COR-L47 (cell line): ENCODE data around the gene HOXA10.

Source experiments
- DNase-seq: peaks from one replicate; lab custom pipeline; 2025; lab: John Stamatoyannopoulos, UW

Gene HOXA10

GRCh38 chr7:27191161-27191731, 17.1 kb upstream of the HOXA10 start:
- DNase-seq = no peak

GRCh38 chr7:27189997-27190748, 16.1 kb upstream of the HOXA10 start:
- DNase-seq = no peak

DNA sequence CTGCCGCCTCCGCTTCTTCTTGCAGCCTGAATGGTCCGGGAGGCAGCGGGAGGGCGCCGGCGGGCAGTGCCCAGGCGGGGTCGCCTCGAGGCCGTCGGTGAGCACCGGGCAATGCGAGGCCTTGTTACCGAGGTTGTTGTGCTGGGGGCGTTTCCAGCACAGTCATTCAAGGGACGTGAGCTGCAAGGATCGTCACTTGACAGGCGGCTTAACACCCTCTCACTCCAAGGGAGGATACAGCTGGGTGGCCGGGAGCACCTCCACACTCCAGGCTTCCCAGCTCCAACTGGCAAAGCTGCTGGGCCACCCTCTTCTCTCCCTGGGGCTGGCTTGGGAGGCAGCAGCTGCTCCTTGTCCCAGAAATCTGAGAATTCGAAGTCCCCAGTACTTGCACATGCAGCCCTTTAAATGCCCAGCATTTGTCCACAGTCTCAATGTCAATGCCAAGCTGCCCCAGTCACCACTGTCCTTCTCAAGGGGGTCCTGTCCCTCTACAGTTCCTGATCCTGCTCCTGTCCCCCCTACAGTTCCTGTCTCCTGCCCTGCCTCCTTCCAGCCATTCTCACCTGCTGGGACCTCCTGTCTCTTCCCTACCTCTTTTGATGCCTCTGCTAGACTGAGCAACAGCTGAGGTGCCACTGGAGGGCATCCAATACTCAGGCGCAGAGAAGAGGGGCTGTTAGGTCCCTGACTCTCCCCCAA, 15.3 kb upstream of the HOXA10 start:
- DNase-seq = no peak

GRCh38 chr7:27188386-27189294, 14.5 kb upstream of the HOXA10 start:
- no peak for DNase-seq

GRCh38 chr7:27187475-27188385, 13.6 kb upstream of the HOXA10 start:
- DNase-seq = no peak

- DNase-seq = no peak
Observed at GRCh38 chr7:27186668-27187474, 12.8 kb upstream of the HOXA10 start.

DNA sequence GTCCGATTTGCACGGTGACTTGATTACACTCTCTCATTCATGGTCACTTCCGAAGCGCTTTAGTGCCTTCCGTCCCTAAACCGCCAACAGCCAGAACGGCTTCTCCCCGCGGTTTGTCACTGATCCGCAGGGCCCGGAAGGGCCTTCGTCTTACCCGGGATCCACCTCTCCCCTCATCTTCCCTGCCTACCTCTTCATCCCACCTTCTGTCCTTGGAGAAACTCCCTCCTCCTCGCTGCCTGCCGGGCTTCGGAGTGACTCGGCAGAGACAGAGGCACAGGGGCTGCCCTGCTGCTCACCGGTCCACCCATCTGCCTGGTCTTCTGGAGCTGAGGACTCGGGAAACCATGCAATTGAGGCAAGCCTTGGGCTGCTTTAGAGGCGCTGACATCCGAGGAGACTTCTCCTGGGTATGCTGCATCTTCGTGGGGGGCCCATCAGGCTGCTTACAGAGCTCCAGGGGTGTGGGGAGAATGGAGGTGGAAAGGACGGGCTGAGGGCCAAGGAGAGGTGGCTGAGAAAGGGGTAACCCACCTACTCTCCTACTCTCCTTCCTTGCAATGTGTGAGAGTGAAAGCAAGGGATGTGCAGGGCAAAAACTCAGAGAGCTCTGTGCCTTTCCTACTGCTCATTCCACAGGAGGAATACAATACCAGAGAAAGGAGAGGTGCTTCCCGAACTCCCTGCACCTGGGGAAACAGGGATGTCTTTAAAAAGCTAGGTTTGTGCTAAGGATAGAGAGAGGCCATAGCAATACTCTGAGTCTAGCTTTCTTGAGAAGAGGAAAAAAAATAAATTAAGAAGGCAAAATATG, 11.9 kb upstream of the HOXA10 start:
- no peak for DNase-seq

DNA sequence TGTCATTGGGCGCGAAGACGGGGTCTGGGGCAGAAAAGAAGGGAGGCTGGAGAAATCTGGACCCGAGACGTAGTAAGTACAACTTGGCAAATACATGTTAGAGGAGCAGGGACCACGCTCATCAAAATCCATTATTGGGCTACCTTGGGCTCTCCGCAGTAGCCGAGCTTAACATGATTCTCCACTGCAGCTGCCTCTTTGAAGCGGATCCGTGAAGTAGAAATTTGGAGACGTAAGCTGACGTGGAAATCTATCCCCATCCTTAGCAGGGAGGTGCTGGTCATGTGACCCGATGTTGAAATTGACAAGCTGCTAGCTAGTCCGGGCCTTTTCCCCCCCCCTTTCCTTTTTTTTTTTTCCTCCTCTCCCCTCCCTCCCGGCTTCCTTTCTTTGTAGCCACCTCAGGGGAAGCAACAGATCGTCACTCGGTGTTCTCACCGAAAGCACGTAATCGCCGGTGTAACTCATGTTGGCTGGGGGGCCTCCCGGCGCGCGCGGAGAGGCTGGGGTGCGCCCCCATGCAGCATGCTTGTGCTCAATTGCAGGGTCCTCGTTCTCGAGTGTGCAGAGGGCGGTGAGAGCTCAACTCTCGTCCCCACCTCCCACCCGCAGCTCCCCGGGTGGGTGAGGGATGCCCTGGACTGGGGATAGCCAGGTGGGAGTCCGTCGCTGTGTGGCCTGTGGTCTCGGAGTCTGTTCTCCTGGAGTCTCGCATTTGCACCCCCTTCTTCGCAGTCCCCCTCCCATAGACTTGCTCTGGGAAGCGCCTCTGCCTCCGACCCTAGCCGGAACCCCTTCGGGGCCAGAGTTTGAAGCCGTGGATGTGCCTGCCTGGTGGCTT, 11.1 kb upstream of the HOXA10 start, which contains the start of gene HOXA11:
Gene HOXA11, minus strand, starts transcription at position 220 of the 841 bp plus-strand sequence. Its CDS starts 88 bp downstream, at position 132.
- no peak for DNase-seq

- peak; percentile 35 for DNase-seq
Observed at GRCh38 chr7:27184337-27185012, 10.4 kb upstream of the HOXA10 start.

- no peak for DNase-seq
Observed at GRCh38 chr7:27183682-27184336, 9.7 kb upstream of the HOXA10 start.

- DNase-seq = no peak
Observed at GRCh38 chr7:27182861-27183681, 9.0 kb upstream of the HOXA10 start.

GRCh38 chr7:27182285-27182841, 8.2 kb upstream of the HOXA10 start:
- DNase-seq = peak; percentile 18

- no peak for DNase-seq
Observed at GRCh38 chr7:27181795-27182275, 7.7 kb upstream of the HOXA10 start.

GRCh38 chr7:27180431-27181420, 6.6 kb upstream of the HOXA10 start:
- DNase-seq = no peak
